ENCODE measurements around the gene OTUD4. TPM values are rescaled to one million over a fixed set of nuclear protein-coding genes. Genes with fewer than 3 reads are reported as not detected.

OTUD4 gene
- total and polyA plus RNA-seq, 2 donors (not counting 3 experiments of a cell fraction or from before 2014, with no cell fraction given) = 12.6 to 40.9 TPM

DNA sequence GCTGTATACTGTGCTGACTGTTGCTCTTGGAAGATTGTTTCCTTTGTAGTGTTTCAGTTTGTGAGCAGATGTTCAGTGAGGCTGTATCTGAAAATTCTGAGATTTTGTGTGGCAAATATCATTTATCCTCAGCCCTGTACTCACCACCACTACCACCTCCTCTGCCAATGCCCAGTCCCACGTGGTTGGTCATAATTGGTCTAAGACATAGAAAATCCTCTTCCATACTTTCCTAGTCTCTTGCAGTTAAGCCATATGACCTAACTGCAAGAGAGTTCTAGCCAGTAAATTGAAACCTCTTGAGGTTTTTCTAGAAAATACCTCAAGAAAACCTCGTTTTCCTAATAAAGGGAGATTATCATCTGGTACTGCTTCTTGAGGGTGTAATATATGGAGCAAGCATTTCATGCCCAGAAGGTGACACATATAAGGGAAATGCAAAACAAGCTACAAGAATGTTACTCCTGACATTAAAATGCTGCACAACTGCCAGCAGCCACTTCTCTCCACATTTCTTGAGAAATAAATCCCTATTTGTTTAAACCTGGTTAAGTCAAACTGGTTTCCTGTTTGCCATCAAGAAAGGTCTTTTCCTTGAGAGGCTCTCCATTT lies 49.5 kb downstream of the OTUD4 start:
- CTCF ChIA-PET = interaction anchor here (1.0 to 1.5 kb wide), 4 partner anchors 10 to 486 kb away, joined by 3 to 4 read pairs (median 4); no protein-coding TSS in a partner anchor

GRCh38 chr4:145130130-145130529 lies 50.3 kb downstream of the OTUD4 start:
- Histone ChIP-seq H3K27me3 (ENCODE audit: control insufficient read depth in 2 of 2, insufficient read depth in 2 of 2, low read length in 2 of 2) (no peaks in the 10 kb centered on the region), H3K4me2 (ENCODE audit: insufficient read depth, low read length) (no peak overlapping the region)
- BruUV-seq (replicated peaks) = no TSS peak

More for the DNA sequence above, 49.5 kb downstream of the OTUD4 start:
- H3K27ac ChIP-seq (ENCODE audit: insufficient read depth, low read depth, low read length) = peak overlapping the region; percentile 18
- H3K79me2 ChIP-seq (ENCODE audit: control insufficient read depth, insufficient read depth, low read length) = no peaks in the 10 kb centered on the region
- dilution Hi-C loops (cut with MboI; ENCODE audit: extremely low pct_ligation_motif_present, low sequenced_read_pairs) (no loop called here), intact Hi-C loops (cut with micrococcal nuclease) (no loop called here)
- H3K9me3 ChIP-seq (replicated peaks; ENCODE audit: control insufficient read depth, insufficient read depth, low read length) = no peaks in the 10 kb centered on the region
- peak; percentile 36 for TF ChIP-seq POLR2AphosphoS5 (IDR thresholded peaks at IDR 0.05; ENCODE audit: insufficient read depth, low read depth, low read length)
- TF ChIP-seq JUN (IDR thresholded peaks at IDR 0.05; ENCODE audit: borderline replicate concordance, insufficient read depth, insufficient read length, low read depth) = no peak
- no peak overlapping the region for H3K4me2 ChIP-seq (ENCODE audit: insufficient read depth, low read length)
- peaks cover 16% of the 10 kb centered on the region for H3K4me1 ChIP-seq (ENCODE audit: control insufficient read depth, extremely low read depth, insufficient read depth, low read length)
- H2AFZ ChIP-seq (ENCODE audit: low read depth, low read length) = no peak overlapping the region
- no TSS peak for BruUV-seq (replicated peaks)
- H3K36me3 ChIP-seq (ENCODE audit: control insufficient read depth in 2 of 2, extremely low read depth in 1 of 2, insufficient read depth in 2 of 2, low read length in 2 of 2) = peaks cover 2 to 21% of the 10 kb centered on the region in 2 experiments
- no peaks in the 10 kb centered on the region for H3K27me3 ChIP-seq (ENCODE audit: control insufficient read depth in 2 of 2, insufficient read depth in 2 of 2, low read length in 2 of 2)
- POLR2A ChIA-PET = no interaction called here
- H4K20me1 ChIP-seq (replicated peaks; ENCODE audit: control insufficient read depth, extremely low read depth, insufficient read depth, low read length) = no peaks in the 10 kb centered on the region
- no peak for FAIRE-seq
- DNase-seq (ENCODE audit: low read depth, low spot score) = peak; percentile 44
- no peaks in the 10 kb centered on the region for H3K9me1 ChIP-seq (replicated peaks; ENCODE audit: control insufficient read depth, extremely low read depth, insufficient read depth, low read length)
- no peak overlapping the region for H3K4me3 ChIP-seq (replicated peaks in 1 of 3; ENCODE audit: insufficient read depth in 1 of 3, low read depth in 1 of 3, low read length in 3 of 3)
- no peak overlapping the region for H3K9ac ChIP-seq (replicated peaks; ENCODE audit: extremely low read depth, insufficient read depth, low read length)

More at GRCh38 chr4:145130130-145130529, 50.3 kb downstream of the OTUD4 start:
- H3K9ac ChIP-seq (replicated peaks; ENCODE audit: extremely low read depth, insufficient read depth, low read length) = no peak overlapping the region
- no peak overlapping the region for H3K4me3 ChIP-seq (replicated peaks in 1 of 3; ENCODE audit: insufficient read depth in 1 of 3, low read depth in 1 of 3, low read length in 3 of 3)
- dilution Hi-C loops (cut with MboI; ENCODE audit: extremely low pct_ligation_motif_present, low sequenced_read_pairs) (no loop called here), intact Hi-C loops (cut with micrococcal nuclease) (no loop called here)
- no peak for FAIRE-seq
- H3K4me1 ChIP-seq (ENCODE audit: control insufficient read depth, extremely low read depth, insufficient read depth, low read length) = peaks cover 16% of the 10 kb centered on the region
- no peak overlapping the region for H3K27ac ChIP-seq (ENCODE audit: insufficient read depth, low read depth, low read length)
- no peaks in the 10 kb centered on the region for H3K79me2 ChIP-seq (ENCODE audit: control insufficient read depth, insufficient read depth, low read length)
- no peaks in the 10 kb centered on the region for H3K9me3 ChIP-seq (replicated peaks; ENCODE audit: control insufficient read depth, insufficient read depth, low read length)
- DNase-seq (ENCODE audit: low read depth, low spot score) = peak; percentile 12
- H3K9me1 ChIP-seq (replicated peaks; ENCODE audit: control insufficient read depth, extremely low read depth, insufficient read depth, low read length) = no peaks in the 10 kb centered on the region
- ChIA-PET CTCF (interaction anchor here (1.0 kb wide), 2 partner anchors 11 to 487 kb away, joined by 3 to 4 read pairs; no protein-coding TSS in a partner anchor), POLR2A (no interaction called here)
- H3K36me3 ChIP-seq (ENCODE audit: control insufficient read depth in 2 of 2, extremely low read depth in 1 of 2, insufficient read depth in 2 of 2, low read length in 2 of 2) = peaks cover 2 to 21% of the 10 kb centered on the region in 2 experiments
- H4K20me1 ChIP-seq (replicated peaks; ENCODE audit: control insufficient read depth, extremely low read depth, insufficient read depth, low read length) = no peaks in the 10 kb centered on the region
- TF ChIP-seq CTCF (IDR thresholded peaks at IDR 0.05; ENCODE audit: extremely low read depth in 1 of 2, insufficient read depth in 1 of 2, low read depth in 1 of 2, low read length in 2 of 2) (no peak), FOS (IDR thresholded peaks at IDR 0.05; ENCODE audit: borderline replicate concordance, insufficient read depth, low read length) (no peak), JUN (IDR thresholded peaks at IDR 0.05; ENCODE audit: borderline replicate concordance, insufficient read depth, insufficient read length, low read depth) (no peak), GATA2 (IDR thresholded peaks at IDR 0.05; ENCODE audit: insufficient read depth, insufficient read length, low read depth, low read length) (no peak), POLR2A (IDR thresholded peaks at IDR 0.05; ENCODE audit: low read depth, low read length) (no peak), MYC (IDR thresholded peaks at IDR 0.05; ENCODE audit: low read depth, low read length) (no peak), EZH2 (IDR thresholded peaks at IDR 0.05; ENCODE audit: borderline replicate concordance, low read depth, low read length, severe bottlenecking) (no peak), MAX (IDR thresholded peaks at IDR 0.05; ENCODE audit: insufficient read depth, insufficient read length) (no peak), POLR2AphosphoS5 (IDR thresholded peaks at IDR 0.05; ENCODE audit: insufficient read depth, low read depth, low read length) (no peak)
- H2AFZ ChIP-seq (ENCODE audit: low read depth, low read length) = no peak overlapping the region

All from endothelial cell of umbilical vein (primary cell).